ENCODE measurements around the gene DPP9. TPM values are rescaled to one million over a fixed set of nuclear protein-coding genes. Genes with fewer than 3 reads are reported as not detected.
"Not testable (repeated sequence)": the region's sequence is repeated elsewhere in the genome, so short reads cannot be mapped to it uniquely, and the experiment has no call there.

The DPP9 gene
- total RNA-seq, 2 donors from 2014 or later = 84.1 to 91.8 TPM

- H3K4me3 Mint-ChIP-seq = no peak overlapping the region
- H3K4me1 Mint-ChIP-seq = peaks cover 10% of the 10 kb centered on the region
- peak overlapping the region; percentile 57 for H3K27ac Mint-ChIP-seq
- no peak for DNase-seq
- H3K9me3 ChIP-seq (ENCODE audit: control insufficient read depth, low read length, poor library complexity, severe bottlenecking) = no peaks in the 10 kb centered on the region
- ATAC-seq = no peak
- H3K36me3 Mint-ChIP-seq (ENCODE audit: low read depth) = peaks cover 15% of the 10 kb centered on the region
- peaks cover 30% of the 10 kb centered on the region for H3K27me3 Mint-ChIP-seq
Observed at GRCh38 chr19:4749870-4750590, 26.4 kb upstream of the DPP9 start.

GRCh38 chr19:4748589-4748988 lies 24.9 kb upstream of the DPP9 start:
- Mint-ChIP-seq H3K27me3 (peaks cover 30% of the 10 kb centered on the region), H3K27ac (no peak overlapping the region), H3K4me3 (no peak overlapping the region), H3K36me3 (ENCODE audit: low read depth) (peaks cover 15% of the 10 kb centered on the region), H3K4me1 (peaks cover 14% of the 10 kb centered on the region)
- H3K9me3 ChIP-seq (ENCODE audit: control insufficient read depth, low read length, poor library complexity, severe bottlenecking) = no peaks in the 10 kb centered on the region
- DNase-seq (no peak), ATAC-seq (no peak)

DNA sequence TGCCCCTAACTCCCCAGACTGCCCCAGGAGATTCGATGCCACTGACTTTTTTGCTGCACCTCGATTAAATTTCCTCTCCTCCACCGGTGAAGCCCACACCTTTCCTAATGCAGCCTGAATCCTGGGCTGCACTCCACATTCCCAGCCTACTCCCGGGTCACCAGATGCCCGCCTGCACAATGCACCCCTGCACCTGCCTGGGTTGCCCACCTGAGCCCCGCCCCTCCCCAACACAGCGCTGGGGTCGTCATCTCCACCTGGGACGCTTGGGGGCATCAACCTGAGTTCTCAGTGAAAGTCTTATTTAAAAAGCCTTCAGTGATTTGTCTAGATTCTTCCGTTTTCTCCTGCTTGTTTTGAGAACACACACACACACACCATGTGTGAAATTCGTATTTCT lies 24.5 kb upstream of the DPP9 start:
- H3K36me3 Mint-ChIP-seq (ENCODE audit: low read depth) = peaks cover 18% of the 10 kb centered on the region
- no peak overlapping the region for H3K27ac Mint-ChIP-seq
- DNase-seq = no peak
- no peak overlapping the region for H3K4me3 Mint-ChIP-seq
- peaks cover 16% of the 10 kb centered on the region for H3K4me1 Mint-ChIP-seq
- ATAC-seq = no peak
- H3K27me3 Mint-ChIP-seq = peaks cover 34% of the 10 kb centered on the region
- no peaks in the 10 kb centered on the region for H3K9me3 ChIP-seq (ENCODE audit: control insufficient read depth, low read length, poor library complexity, severe bottlenecking)

- no peaks in the 10 kb centered on the region for H3K9me3 ChIP-seq (ENCODE audit: control insufficient read depth, low read length, poor library complexity, severe bottlenecking)
- H3K27ac Mint-ChIP-seq = no peak overlapping the region
- no peak for ATAC-seq
- H3K4me3 Mint-ChIP-seq = no peak overlapping the region
- H3K36me3 Mint-ChIP-seq (ENCODE audit: low read depth) = peaks cover 17% of the 10 kb centered on the region
- H3K4me1 Mint-ChIP-seq = peaks cover 18% of the 10 kb centered on the region
- no peak for DNase-seq
- H3K27me3 Mint-ChIP-seq = peaks cover 43% of the 10 kb centered on the region
Observed at GRCh38 chr19:4745986-4746385, 22.3 kb upstream of the DPP9 start.

DNA sequence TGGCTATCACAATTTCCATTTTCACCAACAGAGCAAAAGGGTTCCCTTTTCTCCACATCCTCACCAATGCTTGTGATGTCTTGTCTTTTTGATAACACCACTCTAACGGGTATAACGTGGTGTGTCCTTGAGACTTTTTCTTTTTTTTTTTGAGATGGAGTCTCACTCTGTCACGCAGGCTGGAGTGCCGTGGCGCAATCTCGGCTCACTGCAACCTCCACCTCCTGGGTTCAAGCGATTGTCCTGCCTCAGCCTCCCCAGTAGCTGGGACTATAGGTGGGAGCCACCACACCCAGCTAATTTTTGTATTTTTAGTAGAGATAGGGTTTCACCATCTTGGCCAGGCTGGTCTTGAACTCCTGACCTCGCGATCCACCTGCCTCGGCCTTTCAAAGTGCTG lies 21.5 kb upstream of the DPP9 start:
- not testable (repeated sequence) for H3K27ac Mint-ChIP-seq; DNase-seq; ATAC-seq; H3K9me3 ChIP-seq (ENCODE audit: control insufficient read depth, low read length, poor library complexity, severe bottlenecking); H3K4me3 Mint-ChIP-seq
- H3K4me1 Mint-ChIP-seq = peaks cover 18% of the 10 kb centered on the region
- H3K36me3 Mint-ChIP-seq (ENCODE audit: low read depth) = peaks cover 17% of the 10 kb centered on the region
- H3K27me3 Mint-ChIP-seq = peaks cover 41% of the 10 kb centered on the region

DNA sequence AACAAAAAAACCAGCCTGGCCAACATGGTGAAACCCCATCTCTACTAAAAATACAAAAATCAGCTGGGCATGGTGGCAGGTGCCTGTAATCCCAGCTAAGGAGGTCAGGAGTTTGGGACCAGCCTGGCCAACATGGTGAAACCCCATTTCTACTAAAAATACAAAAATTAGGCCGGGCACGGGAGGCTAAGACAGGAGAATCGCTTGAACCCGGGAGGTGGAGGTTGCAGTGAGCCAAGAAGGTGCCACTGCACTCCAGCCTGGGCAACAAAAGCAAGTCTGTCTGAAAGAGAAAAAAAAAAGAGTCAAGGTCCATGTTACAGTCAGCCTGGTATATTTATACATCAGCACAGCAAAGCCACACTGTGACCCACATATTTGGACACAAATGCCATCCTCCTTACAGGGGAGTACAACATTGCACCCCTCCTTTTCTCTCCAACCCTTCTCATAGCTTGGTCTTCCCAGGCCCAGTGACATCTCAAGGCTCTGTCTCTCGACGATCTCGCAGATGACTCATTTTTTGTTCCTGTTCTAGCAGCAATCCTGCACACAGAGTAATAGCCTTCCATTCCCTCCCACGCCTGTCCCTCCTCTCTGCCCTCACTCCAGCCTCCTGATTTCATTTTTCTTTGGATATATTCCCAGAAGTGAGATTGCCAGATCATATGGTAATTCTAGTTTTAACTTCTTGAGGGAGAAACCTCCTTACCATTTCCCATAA lies 21.0 kb upstream of the DPP9 start:
- no peak overlapping the region for H3K4me3 Mint-ChIP-seq
- ATAC-seq = no peak
- peaks cover 14% of the 10 kb centered on the region for H3K36me3 Mint-ChIP-seq (ENCODE audit: low read depth)
- H3K27ac Mint-ChIP-seq = no peak overlapping the region
- H3K4me1 Mint-ChIP-seq = peaks cover 15% of the 10 kb centered on the region
- H3K9me3 ChIP-seq (ENCODE audit: control insufficient read depth, low read length, poor library complexity, severe bottlenecking) = no peaks in the 10 kb centered on the region
- no peak for DNase-seq
- H3K27me3 Mint-ChIP-seq = peaks cover 37% of the 10 kb centered on the region

DNA sequence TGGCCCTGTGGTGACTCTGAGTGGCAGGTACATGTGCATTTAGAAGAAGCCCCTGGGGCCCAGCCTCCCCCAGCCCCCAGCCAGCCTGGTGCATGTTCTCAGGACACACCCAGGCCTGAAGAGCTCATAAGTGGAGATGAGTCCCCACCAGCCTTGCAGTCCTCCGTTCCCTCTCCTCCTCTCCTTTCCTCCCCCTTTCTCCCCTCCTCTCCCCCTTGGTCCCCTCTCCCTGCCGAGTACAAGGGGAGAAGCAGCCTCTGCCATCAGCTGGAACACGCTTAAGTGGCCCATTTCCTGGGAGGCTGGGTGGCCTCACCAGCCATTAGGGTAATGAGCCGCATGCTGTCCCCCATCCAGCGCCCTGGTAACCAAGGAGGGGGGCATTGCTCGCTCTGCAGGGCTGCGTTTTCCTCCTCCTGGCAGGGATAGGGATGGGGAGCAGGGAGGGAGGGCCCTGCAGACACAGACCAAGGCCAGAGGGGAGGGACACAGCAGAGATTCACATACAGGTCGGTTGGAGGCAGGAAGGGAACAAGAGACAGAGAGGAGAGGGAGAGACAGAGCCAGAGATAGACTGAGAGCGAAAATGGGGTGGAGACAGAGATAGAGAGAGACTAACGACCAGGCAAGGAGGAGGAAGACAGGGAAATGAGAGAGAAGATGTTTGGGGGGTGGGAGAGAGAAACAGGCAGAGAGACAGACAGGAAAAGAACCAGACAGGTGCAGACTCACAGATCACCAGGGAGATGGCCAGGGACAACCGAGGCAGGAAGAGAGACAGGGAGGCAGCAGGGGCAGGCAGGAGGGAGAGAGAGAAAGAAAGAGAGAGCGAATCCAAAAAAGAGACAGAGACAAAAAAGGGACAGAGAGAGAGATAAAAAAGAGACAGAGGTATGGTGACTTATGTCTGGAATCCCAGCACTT lies 19.3 kb upstream of the DPP9 start:
- H3K4me1 Mint-ChIP-seq = peaks cover 15% of the 10 kb centered on the region
- ATAC-seq = no peak
- H3K4me3 Mint-ChIP-seq = no peak overlapping the region
- no peak for DNase-seq
- H3K9me3 ChIP-seq (ENCODE audit: control insufficient read depth, low read length, poor library complexity, severe bottlenecking) = no peaks in the 10 kb centered on the region
- H3K36me3 Mint-ChIP-seq (ENCODE audit: low read depth) = peaks cover 11% of the 10 kb centered on the region
- H3K27me3 Mint-ChIP-seq = peaks cover 27% of the 10 kb centered on the region
- H3K27ac Mint-ChIP-seq = no peak overlapping the region

- no peak overlapping the region for H3K4me3 Mint-ChIP-seq
- no peaks in the 10 kb centered on the region for H3K9me3 ChIP-seq (ENCODE audit: control insufficient read depth, low read length, poor library complexity, severe bottlenecking)
- H3K27me3 Mint-ChIP-seq = peaks cover 14% of the 10 kb centered on the region
- H3K36me3 Mint-ChIP-seq (ENCODE audit: low read depth) = peaks cover 5% of the 10 kb centered on the region
- DNase-seq (no peak), ATAC-seq (no peak)
- peaks cover 8% of the 10 kb centered on the region for H3K4me1 Mint-ChIP-seq
- no peak overlapping the region for H3K27ac Mint-ChIP-seq
Observed at GRCh38 chr19:4740092-4740491, 16.4 kb upstream of the DPP9 start.

DNA sequence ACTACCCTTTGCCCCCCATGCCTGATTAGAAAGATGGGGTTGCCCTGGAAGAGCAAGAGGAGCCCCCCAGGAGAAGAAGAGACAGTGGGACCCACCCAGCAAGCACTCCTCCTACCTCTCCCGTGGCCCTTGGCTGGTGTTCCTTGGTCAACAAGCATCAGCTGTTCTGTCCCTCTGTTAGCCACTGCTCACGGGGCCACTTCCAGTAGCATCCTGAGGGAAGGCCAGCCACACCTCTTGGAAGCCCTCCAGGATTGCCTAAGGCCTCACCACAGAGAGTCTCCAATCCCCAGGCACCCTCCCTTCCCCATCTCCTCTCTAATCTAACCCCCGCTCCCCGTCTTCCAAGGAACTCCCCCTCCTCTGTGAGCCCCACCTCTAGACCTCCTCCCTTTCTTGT lies 15.1 kb upstream of the DPP9 start:
- H3K9me3 ChIP-seq (ENCODE audit: control insufficient read depth, low read length, poor library complexity, severe bottlenecking) = no peaks in the 10 kb centered on the region
- Mint-ChIP-seq H3K4me3 (no peak overlapping the region), H3K27ac (no peak overlapping the region), H3K27me3 (peaks cover 18% of the 10 kb centered on the region), H3K36me3 (ENCODE audit: low read depth) (peaks cover 5% of the 10 kb centered on the region), H3K4me1 (peaks cover 5% of the 10 kb centered on the region)
- no peak for ATAC-seq
- no peak for DNase-seq

- peaks cover 16% of the 10 kb centered on the region for H3K27me3 Mint-ChIP-seq
- H3K9me3 ChIP-seq (ENCODE audit: control insufficient read depth, low read length, poor library complexity, severe bottlenecking) = no peaks in the 10 kb centered on the region
- H3K36me3 Mint-ChIP-seq (ENCODE audit: low read depth) = peaks cover under 1% of the 10 kb centered on the region
- no peak overlapping the region for H3K27ac Mint-ChIP-seq
- no peak for DNase-seq
- H3K4me1 Mint-ChIP-seq = peaks cover 4% of the 10 kb centered on the region
- no peak for ATAC-seq
- H3K4me3 Mint-ChIP-seq = no peak overlapping the region
Observed at GRCh38 chr19:4737955-4738600, 14.4 kb upstream of the DPP9 start.

DNA sequence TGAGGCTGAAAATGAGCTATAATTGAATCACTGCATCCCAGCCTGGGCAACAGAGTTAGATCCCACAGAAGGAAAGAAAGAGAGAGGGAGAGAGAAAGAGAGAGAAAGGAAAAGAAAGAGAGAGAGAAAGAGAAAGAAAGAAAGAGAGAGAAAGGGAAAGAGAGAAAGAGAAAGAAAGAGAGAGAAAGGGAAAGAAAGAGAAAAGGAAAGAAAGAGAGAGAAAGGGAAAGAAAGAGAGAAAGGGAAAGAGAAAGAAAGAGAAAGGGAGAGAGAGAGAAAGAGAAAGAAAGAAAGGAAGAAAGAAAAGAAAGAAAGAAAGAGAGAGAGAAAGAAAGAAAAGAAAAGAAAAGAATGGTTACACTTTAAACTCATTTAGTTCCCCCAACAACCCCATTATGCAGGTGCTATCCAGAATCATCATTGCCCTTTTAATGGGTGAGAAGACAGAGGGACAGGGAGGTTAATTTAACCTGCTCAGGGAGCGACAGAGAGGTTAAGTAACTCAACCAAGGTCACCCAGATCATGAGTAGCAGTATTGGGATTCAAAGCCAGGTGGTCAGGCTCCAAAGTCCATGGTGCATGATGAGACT lies 10.2 kb upstream of the DPP9 start:
- Mint-ChIP-seq H3K27ac (no peak overlapping the region), H3K4me1 (peaks cover 8% of the 10 kb centered on the region), H3K4me3 (peak overlapping the region; percentile 12), H3K27me3 (peaks cover 12% of the 10 kb centered on the region), H3K36me3 (ENCODE audit: low read depth) (no peaks in the 10 kb centered on the region)
- no peaks in the 10 kb centered on the region for H3K9me3 ChIP-seq (ENCODE audit: control insufficient read depth, low read length, poor library complexity, severe bottlenecking)
- no peak for ATAC-seq
- no peak for DNase-seq

- no peaks in the 10 kb centered on the region for H3K36me3 Mint-ChIP-seq (ENCODE audit: low read depth)
- peak in 1 of 3 donors; percentile 29 for DNase-seq
- H3K4me1 Mint-ChIP-seq = peaks cover 8% of the 10 kb centered on the region
- H3K27me3 Mint-ChIP-seq = peaks cover 12% of the 10 kb centered on the region
- H3K4me3 Mint-ChIP-seq = peak overlapping the region; percentile 61
- ATAC-seq = peak; percentile 93
- no peaks in the 10 kb centered on the region for H3K9me3 ChIP-seq (ENCODE audit: control insufficient read depth, low read length, poor library complexity, severe bottlenecking)
- no peak overlapping the region for H3K27ac Mint-ChIP-seq
Observed at GRCh38 chr19:4732680-4733114, 9.1 kb upstream of the DPP9 start.

Measured in T-helper 17 cell (primary cell).